GM18519 (cell line): Measurements from ENCODE around the gene CCDC159.
A peak's percentile ranks its signal among the peaks of the same experiment; 100 is the strongest.
"Not testable (repeated sequence)": the region's sequence is repeated elsewhere in the genome, so short reads cannot be mapped to it uniquely, and the experiment has no call there.

ENCODE experiments used
- ATAC-seq: cut with Tn5 transposase; IDR thresholded peaks from one replicate; pipeline ENCODE4 v1.9.1; 2021; ENCODE audit warnings: mild to moderate bottlenecking, moderate library complexity; ENCODE audit not compliant: unreplicated experiment, low FRiP score

The CCDC159 gene, protein sequence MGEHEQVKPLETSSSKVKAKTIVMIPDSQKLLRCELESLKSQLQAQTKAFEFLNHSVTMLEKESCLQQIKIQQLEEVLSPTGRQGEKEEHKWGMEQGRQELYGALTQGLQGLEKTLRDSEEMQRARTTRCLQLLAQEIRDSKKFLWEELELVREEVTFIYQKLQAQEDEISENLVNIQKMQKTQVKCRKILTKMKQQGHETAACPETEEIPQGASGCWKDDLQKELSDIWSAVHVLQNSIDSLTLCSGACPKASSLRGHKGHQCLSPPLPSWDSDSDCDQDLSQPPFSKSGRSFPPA

GRCh38 chr19:11346104-11346940 lies at the start of gene CCDC159, which contains the start of gene TMEM205:
TSS of gene CCDC159 (plus strand) at chr19:11346519. CDS start at chr19:11346607, 88 bp downstream.
TSS of gene TMEM205 (minus strand) at chr19:11346268. CDS start at chr19:11345619, 649 bp downstream.
- ATAC-seq = peak; percentile 81

DNA sequence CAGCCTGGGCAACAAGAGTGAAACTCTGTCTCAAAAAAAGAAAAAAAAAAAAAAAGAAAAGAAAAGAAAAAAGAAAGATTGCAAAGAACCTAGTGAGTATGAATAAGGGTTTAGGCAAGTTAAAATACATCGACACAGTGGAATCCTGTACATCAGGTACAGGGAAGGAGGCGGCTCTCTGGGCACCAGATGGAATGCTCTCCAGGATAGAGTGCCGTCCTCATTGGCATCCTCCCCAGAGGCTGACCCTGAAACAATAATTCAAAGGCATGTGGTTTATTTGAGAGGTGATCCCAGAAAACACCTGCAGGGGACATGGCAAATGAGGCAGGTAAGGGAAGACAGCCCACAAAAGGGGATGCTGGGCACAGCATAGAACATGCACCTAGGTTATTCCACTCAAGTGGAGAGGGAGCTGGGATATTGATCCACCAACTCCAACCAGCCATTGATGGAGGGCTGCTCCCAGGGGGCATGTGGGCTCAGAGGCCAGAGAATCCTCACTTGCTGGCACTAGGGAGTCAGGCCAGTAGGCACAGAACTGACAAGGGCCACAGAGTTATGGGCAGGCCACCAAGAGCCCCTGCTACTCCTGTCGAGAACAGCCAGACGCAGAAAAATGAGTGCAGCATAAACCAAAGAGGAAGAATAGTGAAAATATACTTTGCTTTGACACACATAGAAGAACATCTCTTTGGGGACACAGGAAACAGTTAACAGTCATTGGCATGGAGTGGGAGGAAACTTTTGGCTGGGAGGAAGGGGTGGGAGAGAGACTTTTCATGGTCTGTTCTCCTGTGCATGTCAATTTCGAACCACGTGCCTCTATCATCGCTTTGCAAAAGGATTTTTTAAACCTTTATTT lies 46.1 kb upstream of the CCDC159 start:
- no peak for ATAC-seq

GRCh38 chr19:11300811-11301120 lies 45.6 kb upstream of the CCDC159 start:
- no peak for ATAC-seq

DNA sequence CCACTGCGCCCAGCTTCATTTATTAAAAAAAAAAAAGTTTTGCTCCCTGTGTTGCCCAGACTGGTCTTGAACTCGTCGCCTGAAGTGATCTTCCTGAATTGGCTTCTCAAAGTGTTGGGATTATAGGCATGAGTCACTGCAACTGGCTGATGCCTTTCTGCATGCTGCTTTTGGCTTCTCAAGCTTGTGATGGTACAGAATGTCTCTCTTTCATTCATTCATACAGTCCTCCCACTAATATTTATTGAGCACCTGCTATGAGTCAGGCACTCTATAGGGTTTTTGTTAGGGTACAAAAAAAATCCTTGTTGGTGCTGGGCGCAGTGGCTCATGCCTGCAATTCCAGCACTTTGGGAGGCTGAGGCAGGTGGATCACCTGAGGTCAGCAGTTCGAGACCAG lies 41.4 kb upstream of the CCDC159 start:
- ATAC-seq = no peak

- ATAC-seq = no peak
Measured at GRCh38 chr19:11306337-11306736, 40.0 kb upstream of the CCDC159 start.

- ATAC-seq = not testable (repeated sequence)
Measured at GRCh38 chr19:11320278-11320995, 25.9 kb upstream of the CCDC159 start.

- no peak for ATAC-seq
Measured at GRCh38 chr19:11321191-11322126, 24.9 kb upstream of the CCDC159 start.

GRCh38 chr19:11322269-11323024 lies 23.9 kb upstream of the CCDC159 start:
- ATAC-seq = no peak

DNA sequence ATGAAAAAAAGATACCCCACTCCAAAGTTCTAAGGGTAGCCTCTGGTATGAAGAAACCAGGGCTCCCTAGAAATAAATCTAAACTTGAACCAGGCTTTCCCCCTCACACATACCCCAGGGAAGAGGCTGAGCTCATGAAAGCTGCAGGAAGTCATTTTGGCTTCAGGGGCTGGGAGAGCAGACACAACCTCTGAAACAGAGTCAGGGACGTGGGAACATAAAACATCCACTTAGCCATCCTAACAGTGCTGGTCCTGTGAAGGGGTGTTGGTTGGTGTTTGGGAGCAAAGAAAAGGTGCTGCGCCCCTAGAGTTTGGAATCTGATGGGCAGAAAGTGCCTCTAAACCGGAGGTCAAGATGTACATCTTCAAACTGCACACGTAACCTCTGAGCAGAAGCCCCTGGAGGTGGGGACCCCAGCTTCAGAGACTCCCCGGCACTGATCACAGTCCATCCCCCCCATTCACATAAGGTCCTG lies 22.7 kb upstream of the CCDC159 start:
- no peak for ATAC-seq

- ATAC-seq = no peak
Measured at GRCh38 chr19:11324079-11324661, 22.1 kb upstream of the CCDC159 start.

GRCh38 chr19:11324748-11325389 lies 21.4 kb upstream of the CCDC159 start:
- no peak for ATAC-seq

DNA sequence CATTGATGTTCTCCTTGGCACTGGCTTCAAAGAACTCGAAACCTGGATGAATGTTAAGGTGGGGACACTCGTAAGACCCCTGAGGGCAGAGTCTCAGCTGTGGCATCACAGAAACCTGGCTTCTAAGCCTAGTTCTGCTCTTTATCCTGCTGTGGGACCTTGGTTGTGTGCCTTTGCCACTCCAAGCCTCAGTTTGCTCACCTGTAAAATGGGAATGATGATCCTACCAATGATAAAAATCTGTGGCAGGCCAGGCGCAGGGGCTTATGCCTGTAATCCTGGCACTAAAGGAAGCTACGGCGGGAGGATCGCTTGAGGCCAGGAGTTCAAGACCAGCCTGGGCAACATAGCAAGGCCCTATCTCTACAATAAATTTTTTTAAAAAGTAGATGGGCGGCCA lies 20.8 kb upstream of the CCDC159 start:
- no peak for ATAC-seq

GRCh38 chr19:11330127-11330526 lies 16.2 kb upstream of the CCDC159 start:
- ATAC-seq = no peak

DNA sequence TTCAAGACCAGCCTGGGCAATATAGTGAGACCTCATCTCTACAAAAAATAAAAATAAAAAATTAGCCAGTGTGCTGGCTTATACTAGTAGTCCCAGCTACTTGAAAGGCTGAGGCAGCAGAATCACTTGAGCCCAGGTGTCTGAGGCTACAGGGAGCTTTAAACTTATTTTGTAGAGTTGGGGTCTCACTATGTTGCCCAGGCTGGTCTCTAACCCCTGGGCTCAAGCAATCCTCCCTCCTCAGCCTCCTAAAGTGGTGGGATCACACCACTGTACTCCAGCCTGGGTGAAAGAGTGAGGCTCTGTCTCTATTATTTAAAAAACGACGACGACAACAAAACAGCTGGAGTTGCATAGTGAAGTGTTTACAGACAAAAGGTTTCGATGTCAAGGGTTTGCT lies 14.8 kb upstream of the CCDC159 start:
- no peak for ATAC-seq

GRCh38 chr19:11332822-11333221 lies 13.5 kb upstream of the CCDC159 start:
- ATAC-seq = no peak

GRCh38 chr19:11333838-11334237 lies 12.5 kb upstream of the CCDC159 start:
- not testable (repeated sequence) for ATAC-seq

DNA sequence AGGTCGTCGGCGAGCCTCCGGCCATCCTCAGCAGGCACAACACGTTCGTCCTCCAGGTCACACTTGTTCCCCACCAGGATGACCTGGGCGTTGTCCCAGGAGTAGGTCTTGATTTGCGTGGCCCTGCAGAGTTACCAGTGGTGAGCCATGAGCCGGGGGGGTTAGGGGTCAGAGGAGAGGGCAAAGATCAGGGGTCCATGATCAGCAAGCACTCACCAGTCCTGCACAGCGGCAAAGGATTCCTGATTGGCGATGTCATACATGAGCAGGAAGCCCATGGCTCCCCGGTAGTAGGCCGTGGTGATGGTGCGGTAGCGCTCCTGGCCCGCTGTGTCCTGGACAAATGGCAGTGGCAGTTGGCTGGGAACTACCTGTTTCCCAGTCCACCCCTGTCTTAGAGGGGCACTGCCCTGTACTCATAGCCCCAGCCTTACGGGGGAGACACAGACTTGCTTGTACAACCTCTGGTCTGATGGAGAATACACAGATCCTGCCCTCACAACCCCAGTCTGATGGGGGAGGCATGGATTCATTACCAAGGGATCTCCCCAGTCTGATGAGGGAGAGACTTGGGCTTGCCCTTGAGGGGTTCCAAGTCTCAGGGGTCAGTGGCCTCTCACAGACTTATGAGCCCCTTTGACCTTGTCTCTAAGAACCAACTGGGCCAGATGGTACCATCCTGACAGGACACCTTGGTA lies 10.7 kb upstream of the CCDC159 start:
- ATAC-seq = no peak
